CD4-positive, alpha-beta T cell treated with Interleukin-21 for 1 hour (primary cell): ENCODE measurements around the gene MRPL14.
A peak's percentile ranks its signal among the peaks of the same experiment; 100 is the strongest.

Source experiments
- DNase-seq: peaks from one replicate; pipeline ENCODE4 v3.0.0-alpha.2; 2020

The MRPL14 gene

GRCh38 chr6:44077214-44077946 is 49.9 kb downstream of the MRPL14 start:
- DNase-seq = no peak

GRCh38 chr6:44076356-44077213 is 50.7 kb downstream of the MRPL14 start:
- no peak for DNase-seq

GRCh38 chr6:44075647-44076355 is 51.5 kb downstream of the MRPL14 start:
- no peak for DNase-seq

- no peak for DNase-seq
These were observed 52.2 kb downstream of the MRPL14 start for GRCh38 chr6:44074813-44075646.

DNA sequence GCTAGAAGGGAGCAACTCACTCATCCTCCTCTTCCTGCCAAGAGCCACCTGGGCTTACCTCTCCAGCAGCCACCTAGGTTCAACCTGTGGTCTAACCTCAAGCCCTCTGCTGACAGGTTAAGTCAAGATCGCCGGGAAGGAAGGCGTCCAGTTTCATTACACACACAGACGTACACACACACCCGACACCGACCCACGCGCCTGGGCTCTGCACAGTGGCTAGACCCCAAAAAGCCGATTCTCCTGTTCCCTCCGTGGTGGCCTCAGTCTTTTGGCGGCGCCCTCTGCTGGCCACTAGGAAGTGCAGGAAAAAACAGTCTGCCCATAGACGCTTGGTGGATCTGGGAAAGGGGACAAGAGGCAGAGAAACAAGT is 52.8 kb downstream of the MRPL14 start:
- peak; percentile 69 for DNase-seq

- no peak for DNase-seq
These were observed 53.4 kb downstream of the MRPL14 start for GRCh38 chr6:44073612-44074438.

- peak; percentile 77 for DNase-seq
These were observed 54.2 kb downstream of the MRPL14 start for GRCh38 chr6:44072959-44073611.

DNA sequence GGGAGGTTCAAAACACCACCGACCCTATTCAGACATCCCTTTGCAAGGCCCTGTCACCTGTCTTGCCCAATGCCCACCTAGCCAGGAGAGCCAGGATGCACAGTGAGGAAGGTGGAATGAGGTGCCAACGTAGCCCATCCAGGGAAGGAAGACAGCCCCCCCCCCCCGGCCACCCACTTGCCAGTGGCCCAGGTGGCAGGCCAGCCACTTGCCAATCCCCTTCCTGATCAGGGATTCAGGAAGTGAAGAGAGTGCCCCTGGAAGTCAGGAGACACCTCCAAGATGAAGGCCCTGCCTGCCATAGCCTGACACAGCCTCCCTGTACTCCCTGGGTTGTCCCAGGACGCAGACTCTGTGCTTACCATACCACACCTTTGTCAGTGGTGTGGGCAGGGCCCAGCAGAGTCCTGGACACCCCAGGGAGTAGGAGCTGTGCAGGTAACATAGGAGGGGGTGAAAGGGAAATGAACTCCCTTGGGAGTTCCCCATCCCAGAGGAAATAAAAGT is 54.7 kb downstream of the MRPL14 start:
- no peak for DNase-seq

DNA sequence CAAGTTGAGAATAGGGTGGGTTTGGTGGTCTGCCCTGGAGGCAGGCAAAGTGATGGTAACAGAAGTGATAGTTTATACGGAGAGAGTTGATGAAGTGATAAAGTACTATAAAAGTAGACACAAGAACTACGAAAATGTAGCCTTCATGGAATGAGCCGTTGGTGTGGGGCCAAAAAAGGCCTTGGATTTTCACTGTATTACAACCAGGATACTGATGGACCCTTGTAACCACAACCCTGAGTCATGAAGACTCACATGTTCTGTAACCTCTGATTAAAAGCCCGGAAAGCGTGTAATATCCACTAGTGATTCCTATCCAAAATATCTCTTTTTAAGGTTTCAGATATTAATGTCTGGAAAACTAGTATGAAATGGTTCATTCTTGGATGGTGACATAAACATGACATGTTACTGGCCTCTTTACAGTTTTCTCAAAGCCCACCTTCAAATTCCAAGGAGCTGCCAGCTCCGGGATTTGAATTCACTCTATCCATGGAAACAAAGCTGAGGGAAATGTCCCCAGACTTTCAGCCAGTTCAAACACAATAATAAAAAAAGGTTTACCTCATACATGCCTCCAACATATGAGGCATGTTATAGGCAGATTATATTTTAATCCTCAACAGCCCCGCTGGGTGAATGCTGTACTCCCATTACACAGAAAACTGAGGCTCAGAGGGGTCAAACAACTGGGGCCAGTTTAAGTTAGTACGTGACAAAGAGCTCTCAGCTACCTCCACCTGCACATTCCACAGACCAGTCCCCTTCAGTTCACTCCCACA is 55.4 kb downstream of the MRPL14 start:
- no peak for DNase-seq

GRCh38 chr6:44068607-44069296 is 58.5 kb downstream of the MRPL14 start:
- DNase-seq = no peak

- no peak for DNase-seq
These were observed 59.8 kb downstream of the MRPL14 start for GRCh38 chr6:44067173-44068139.

DNA sequence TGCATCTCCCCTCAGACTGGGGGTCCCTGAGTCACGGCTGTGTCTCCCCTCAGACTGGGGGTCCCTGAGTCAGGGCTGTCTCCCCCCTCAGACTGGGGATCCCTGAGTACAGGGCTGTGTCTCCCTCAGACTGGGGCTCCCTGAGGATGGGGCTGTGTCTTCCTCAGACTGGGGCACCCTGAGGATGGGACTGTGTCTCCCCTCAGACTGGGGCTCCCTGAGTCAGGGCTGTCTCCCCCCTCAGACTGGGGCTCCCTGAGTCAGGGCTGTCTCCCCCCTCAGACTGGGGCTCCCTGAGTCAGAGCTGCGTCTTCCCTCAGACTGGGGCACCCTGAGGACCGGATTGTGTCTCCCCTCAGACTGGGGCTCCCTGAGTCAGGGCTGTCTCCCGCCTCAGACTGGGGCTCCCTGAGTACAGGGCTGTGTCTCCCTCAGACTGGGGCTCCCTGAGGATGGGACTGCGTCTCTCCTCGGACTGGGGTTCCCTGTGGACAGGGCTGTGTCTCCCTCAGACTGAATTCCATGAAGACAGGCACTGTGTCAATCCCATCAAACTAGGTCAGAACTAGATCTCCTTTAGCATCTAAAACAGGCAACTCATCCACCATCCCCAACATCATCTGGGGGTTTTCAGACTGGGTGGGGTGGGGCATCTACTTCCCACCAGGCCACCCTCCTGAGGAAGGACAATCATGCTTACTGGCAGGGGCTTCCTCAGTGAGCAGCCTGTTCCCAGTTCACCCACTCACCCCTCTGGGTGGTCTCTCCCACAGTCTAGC is 60.7 kb downstream of the MRPL14 start:
- DNase-seq = no peak

- DNase-seq = no peak
These were observed 61.7 kb downstream of the MRPL14 start for GRCh38 chr6:44065443-44066140.

GRCh38 chr6:44064948-44065272 is 62.3 kb downstream of the MRPL14 start:
- no peak for DNase-seq

- DNase-seq = peak; percentile 24
These were observed 62.9 kb downstream of the MRPL14 start for GRCh38 chr6:44064089-44064947.

- no peak for DNase-seq
These were observed 63.6 kb downstream of the MRPL14 start for GRCh38 chr6:44063561-44064059.
